Eye (tissue), 1 donor: ENCODE measurements around the gene RNF215.

Source experiments
- DNase-seq: peaks from one replicate; pipeline ENCODE4 v3.0.0-alpha.2; 2015

RNF215 gene

GRCh38 chr22:30386960-30387827, at the start of gene RNF215:
TSS of gene RNF215 (minus strand) at chr22:30387411. CDS start at chr22:30387313, 98 bp downstream.
- DNase-seq: peak; percentile 95

GRCh38 chr22:30436196-30436595, 49.0 kb upstream of the RNF215 start:
- no peak for DNase-seq

- DNase-seq: no peak
These were observed 48.5 kb upstream of the RNF215 start for GRCh38 chr22:30435674-30436126.

- DNase-seq: no peak
These were observed 47.6 kb upstream of the RNF215 start for GRCh38 chr22:30434843-30435242.

GRCh38 chr22:30433773-30434172, 46.6 kb upstream of the RNF215 start:
- DNase-seq: no peak

GRCh38 chr22:30433227-30433626, 46.0 kb upstream of the RNF215 start:
- no peak for DNase-seq

- DNase-seq: no peak
These were observed 45.3 kb upstream of the RNF215 start for GRCh38 chr22:30432520-30432919.

- DNase-seq: no peak
These were observed 44.9 kb upstream of the RNF215 start for GRCh38 chr22:30432096-30432495.

GRCh38 chr22:30430933-30431332, 43.7 kb upstream of the RNF215 start:
- no peak for DNase-seq

GRCh38 chr22:30429887-30430286, 42.7 kb upstream of the RNF215 start:
- no peak for DNase-seq

- DNase-seq: no peak
These were observed 40.7 kb upstream of the RNF215 start for GRCh38 chr22:30427871-30428270.

DNA sequence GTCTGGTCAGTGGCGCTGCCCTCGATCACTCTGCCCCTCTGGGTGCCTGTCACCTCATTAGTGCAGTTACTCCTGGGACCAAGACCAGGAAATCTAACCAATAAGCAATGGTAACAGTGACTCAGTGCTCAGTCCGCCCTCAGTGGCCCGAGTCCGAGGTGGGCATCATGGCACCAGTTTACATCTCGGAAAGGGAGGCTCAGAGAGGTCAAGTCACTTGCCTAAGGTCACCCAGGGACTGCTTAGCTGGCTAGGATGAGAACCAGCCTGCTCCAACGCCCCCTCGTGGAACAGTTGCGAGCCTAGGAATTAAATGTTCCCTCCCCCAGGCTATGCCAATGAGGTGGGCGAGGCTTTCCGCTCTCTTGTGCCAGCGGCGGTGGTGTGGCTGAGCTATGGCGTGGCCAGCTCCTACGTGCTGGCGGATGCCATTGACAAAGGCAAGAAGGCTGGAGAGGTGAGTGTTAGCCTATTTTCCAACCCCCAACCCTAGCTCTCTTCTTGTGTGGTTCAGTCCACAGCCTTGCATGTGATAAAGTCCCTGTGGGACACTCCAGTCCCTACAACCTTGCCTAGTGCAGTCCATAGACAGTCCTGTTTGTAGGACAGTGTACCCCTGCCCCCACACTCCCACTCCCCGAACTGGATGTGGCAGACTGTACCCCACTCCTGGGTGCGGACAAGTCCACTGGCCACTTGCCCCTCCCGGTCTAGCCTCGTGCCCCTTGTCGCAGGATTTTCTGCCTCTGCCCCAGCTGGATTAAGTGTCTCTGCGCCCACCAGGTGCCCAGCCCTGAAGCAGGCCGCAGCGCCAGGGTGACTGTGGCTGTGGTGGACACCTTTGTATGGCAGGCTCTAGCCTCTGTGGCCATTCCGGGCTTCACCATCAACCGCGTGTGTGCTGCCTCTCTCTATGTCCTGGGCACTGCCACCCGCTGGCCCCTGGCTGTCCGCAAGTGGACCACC, 39.5 kb upstream of the RNF215 start:
- peak; percentile 90 for DNase-seq

GRCh38 chr22:30425616-30426387, 38.6 kb upstream of the RNF215 start, which contains the start of gene MTFP1:
TSS of gene MTFP1 (plus strand) at chr22:30425768. CDS start at chr22:30425880, 112 bp downstream.
- peak; percentile 90 for DNase-seq

- no peak for DNase-seq
These were observed 38.1 kb upstream of the RNF215 start for GRCh38 chr22:30425327-30425615.

DNA sequence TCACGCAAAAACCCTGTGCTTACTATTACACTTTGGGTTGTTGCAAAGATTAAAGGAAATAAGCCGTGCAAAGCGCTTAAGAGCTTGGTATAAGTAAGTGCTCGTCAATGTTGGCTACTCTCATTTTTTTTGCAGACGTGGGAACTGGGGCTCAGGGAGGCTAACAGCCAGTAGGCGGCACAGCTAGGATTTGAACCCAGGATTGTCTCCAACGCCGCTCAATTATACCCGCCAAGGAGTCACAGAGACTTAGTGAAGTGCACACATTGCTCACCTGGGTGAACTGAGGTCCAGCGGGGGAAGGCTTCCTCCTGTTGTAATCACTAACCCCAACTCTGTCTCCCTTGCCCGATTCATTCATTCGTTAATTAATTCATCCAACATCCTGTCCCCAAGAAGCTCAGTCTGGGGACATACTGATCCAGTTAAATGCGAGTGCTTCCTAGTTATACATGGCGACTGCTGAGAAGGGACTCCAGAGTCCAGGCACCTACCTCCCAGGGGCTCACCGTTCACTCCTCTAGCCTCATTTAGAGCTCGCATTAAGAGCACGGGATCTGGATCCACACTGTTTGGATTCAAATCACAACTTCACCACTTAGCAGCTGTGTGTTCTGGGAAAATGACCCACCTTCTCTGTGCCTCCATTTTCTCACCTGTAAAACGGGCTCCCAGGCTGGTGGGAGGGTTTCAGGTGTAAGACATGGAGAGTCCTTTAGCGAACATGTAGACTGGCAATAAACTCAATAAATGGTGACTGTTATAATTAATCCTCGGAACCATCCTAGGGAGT, 37.5 kb upstream of the RNF215 start:
- DNase-seq: no peak

DNA sequence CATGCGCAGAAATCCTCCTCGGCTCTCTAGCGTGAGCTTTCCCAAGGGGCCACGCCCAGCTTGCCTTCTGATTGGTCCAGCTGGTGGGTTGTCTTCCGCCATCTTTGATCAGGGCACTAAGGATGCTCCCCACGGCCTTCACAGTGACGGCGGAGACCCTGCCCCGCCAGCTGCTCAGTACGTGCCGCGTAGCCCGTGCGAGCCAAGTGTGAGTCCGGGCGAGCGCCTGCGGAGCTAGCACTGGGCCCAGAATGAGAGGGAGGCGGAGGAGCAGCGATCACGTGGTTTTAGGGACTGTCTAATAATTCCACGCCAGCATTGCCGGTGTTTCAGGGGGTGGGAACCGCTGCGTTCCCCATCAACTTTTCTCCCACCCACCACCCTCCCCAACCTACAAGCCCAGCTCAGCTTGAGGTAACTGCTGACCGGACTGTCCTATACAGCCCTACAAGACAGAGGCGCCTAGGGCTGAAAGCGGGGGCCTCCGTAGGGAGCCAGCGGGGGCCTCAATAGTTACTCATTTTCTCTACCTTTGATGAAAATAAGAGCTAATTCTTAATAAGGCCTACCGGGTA, 36.8 kb upstream of the RNF215 start:
- peak; percentile 100 for DNase-seq

DNA sequence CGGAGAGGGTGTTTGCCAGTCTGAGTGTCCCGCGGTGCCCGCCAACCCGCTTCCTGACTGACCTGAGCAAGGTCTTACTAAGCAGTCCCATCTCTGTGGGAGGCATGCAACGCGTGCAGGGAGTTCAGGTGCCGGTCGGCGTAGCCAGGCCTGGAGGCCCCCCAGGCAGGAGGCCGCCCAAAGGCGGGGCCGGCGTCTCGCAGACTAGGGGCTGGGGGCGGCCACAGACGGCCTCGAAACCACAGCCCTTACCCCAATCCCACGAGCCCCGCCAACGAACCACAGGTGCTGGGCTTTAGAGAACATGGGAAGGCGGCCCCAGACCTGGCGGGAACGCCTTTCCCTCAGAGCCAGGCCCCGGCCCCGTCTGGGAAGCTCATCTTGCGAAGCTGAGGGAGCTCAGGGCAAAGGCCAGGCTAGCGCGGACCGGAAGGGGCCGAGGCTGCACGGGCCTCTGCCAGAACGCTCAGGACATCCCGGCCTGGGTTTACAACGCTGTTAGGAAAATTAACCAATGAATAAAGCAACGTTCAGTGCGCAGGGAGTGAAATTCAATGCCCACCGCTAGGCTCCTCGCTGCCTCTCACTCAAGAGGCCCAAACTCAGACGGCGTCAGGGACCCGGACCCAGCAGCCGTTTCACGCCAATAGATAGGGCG, 36.2 kb upstream of the RNF215 start:
- no peak for DNase-seq

- DNase-seq: peak; percentile 76
These were observed 35.5 kb upstream of the RNF215 start for GRCh38 chr22:30422481-30423300.

DNA sequence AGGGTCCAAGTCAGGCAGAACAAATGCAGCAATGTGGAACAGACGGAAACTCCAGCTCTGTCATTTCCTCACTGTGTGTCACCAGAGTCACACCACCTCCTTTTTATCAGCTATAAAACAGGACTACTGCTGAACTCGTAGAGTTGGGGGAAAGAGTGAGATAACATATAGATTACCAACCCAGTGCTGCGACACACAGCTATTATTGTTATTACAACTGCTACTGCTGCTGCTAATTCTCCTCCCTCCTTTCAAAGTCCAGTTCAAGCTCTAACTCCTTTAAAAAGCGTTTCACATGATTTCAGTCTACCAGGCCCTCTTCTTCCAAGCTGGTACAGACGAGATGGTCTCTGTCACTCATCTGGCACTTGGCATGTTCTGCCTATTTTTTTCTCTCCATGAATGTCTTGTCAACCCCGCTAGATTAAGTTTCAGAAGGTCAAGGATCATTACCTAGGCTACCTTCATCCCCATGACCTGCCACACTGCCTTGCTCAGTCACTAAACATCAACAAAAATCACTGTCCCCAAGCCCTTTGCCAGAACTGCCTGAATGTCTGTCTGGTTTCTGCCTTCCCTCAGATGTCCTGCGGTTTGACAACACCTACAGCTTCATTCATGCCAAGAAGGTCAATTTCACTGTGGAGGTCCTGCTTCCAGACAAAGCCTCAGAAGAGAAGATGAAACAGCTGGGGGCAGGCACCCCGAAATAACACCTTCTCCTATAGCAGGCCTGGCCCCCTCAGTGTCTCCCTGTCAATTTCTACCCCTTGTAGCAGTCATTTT, 34.7 kb upstream of the RNF215 start:
- no peak for DNase-seq
